Endometrial microvascular endothelial cells (primary cell): ENCODE results near the gene RIPOR2. TPM values are rescaled to one million over a fixed set of nuclear protein-coding genes. Genes with fewer than 3 reads are reported as not detected.

Experiments used
- in situ Hi-C: cut with HindIII; loops from 2 replicates; pipeline ENCODE4 v1.10.0; 2017; ENCODE audit warnings: low sequenced_read_pairs, low pct_unique_long_range_greater_than_20kb; ENCODE audit errors: inconsistent ontology term
- total RNA-seq: library from RNA; depleted of rRNA; stranded (reverse); fragments of >200 nt; gene quantifications from one replicate; pipeline ENCODE4 v1.2.3, GENCODE V29; 2015; ENCODE audit errors: inconsistent ontology term

Gene RIPOR2
- total RNA-seq, 1 donor from 2014 or later: not detected

GRCh38 chr6:24910331-24910960 is 25.3 kb downstream of the RIPOR2 start:
- in situ Hi-C loops: no loop called here

GRCh38 chr6:24909241-24910216 is 26.2 kb downstream of the RIPOR2 start:
- in situ Hi-C loops: no loop called here

GRCh38 chr6:24908650-24909035 is 27.1 kb downstream of the RIPOR2 start:
- in situ Hi-C loops: no loop called here

DNA sequence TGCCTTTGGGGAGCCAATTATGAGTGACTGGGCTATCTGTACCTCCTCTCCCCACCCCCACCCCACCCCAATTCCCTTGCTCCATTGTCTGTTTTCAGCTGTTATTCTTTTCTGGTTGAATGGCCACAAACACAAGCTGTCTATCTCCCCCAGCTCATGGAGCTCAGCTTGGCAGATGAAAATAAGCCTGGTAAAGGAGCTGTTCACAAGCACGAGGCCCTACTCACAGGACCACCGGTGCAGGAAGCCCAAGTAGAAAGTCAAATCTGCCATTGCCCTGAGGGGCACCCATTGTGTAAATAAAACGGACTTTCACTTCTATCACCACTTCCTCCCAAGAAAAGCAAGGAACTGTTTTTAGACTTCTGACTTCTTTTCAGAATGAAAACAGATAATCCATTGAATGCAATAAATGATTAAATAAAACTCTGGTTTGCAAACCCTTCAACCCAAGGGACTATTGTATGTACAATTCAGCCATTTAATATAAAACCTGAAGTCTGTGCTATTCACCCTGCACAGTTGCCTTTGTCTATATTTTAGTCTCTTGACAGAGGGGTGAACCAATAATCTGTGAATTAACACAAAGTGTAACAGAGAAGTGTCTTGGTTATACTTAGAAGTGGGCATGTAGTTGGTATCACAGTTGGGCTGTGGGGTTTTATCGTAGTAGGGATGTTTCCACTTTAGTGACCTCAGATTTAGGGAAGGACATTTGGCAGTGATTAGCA is 27.7 kb downstream of the RIPOR2 start:
- in situ Hi-C loops: no loop called here

DNA sequence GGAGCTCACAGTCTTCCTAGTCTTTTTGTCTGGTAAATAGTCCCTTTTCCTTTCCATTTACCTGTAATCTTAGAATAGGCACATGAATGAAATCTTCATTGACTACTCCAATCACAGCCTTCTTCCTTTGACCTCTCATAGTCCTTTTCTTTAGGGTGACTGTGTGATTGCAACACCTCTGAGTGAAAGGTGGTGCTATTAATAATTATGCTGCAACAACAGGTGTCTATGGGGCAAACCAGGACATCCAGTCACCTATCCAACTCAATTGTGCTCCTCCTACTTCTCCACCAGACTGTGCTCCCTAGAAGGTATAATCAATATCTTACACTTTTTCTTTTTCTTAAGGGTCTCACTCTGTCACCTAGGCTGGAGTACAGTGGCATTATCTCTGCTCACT is 29.4 kb downstream of the RIPOR2 start:
- in situ Hi-C loops: no loop called here

DNA sequence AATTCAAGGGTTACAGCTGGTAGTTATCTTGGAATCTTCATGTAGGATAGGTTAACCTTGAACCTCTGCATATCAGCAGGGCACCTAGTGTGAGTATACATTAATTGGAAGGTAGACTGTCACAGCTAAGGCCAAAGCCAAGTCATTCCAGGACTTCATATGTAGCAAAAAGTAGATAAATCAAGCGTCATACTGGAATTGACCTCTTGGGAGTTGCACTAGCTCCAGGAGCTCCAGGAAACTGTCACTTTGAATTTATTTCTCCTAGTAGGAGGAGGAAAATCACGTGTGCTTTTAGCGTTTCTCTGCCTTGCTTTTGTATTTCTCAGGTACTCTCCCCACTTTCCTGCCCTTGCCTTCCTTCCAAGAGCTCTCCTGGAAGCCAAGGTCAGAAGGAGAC is 30.3 kb downstream of the RIPOR2 start:
- in situ Hi-C loops: no loop called here

- in situ Hi-C loops: no loop called here
These were observed 32.1 kb downstream of the RIPOR2 start for GRCh38 chr6:24903681-24904080.

DNA sequence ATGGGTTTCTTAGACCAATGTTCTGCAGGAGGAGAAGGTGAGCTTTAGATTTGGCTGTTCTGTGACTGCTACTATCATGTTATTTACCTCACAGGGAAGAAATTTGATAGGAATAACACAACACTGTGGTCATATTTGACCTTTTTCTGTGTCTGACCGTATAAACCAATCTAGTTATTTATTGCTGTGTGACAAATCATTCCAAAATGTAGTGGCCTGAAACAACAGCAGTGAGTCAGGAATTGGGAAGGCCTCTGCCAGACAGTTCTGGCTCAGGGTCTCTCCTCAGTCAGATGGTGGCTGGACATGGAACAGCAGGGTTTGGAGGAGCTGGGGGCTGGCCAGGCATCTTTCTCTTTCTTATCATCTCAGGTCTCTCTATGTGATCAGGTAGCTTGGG is 33.0 kb downstream of the RIPOR2 start:
- in situ Hi-C loops: no loop called here

GRCh38 chr6:24901698-24902328 is 33.9 kb downstream of the RIPOR2 start:
- in situ Hi-C loops: no loop called here

- in situ Hi-C loops: no loop called here
These were observed 34.7 kb downstream of the RIPOR2 start for GRCh38 chr6:24900917-24901697.

DNA sequence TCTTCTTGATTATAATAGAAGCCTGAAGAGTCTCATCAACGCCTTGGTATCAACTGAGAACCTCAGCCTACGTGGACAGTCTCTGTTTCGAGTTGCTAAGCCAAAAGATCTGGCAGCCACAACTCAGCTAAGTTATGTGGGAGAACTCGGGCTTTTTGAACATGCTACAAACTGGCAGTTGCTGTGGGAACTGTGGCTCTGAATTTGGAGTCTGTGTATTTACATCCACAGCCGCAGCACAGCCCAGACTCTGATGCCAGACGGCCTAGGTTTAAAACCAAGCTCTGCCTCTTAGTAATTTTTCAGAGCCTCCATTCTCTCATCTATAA is 35.8 kb downstream of the RIPOR2 start:
- in situ Hi-C loops: no loop called here

GRCh38 chr6:24899136-24899996 is 36.4 kb downstream of the RIPOR2 start:
- in situ Hi-C loops: no loop called here

DNA sequence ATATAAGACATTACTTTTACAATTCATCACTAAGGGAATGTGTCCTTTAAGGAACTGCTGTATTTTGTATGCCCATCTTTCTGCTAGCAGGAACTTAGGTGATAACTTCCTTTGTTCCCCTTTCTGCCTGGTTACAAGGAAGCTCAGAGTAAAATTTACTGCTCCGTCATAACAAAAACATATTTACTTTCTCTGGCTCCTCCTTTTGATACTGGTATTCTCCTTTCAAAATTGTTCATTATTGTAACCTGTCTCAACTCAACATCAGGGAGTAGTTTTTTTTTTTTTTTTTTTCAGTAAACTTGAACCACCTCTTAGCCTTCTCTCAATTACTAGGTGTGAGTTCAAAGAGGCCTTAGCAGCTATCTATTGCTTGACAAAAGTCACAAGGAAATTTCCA is 37.1 kb downstream of the RIPOR2 start:
- in situ Hi-C loops: no loop called here

- in situ Hi-C loops: no loop called here
These were observed 38.6 kb downstream of the RIPOR2 start for GRCh38 chr6:24897186-24897585.

DNA sequence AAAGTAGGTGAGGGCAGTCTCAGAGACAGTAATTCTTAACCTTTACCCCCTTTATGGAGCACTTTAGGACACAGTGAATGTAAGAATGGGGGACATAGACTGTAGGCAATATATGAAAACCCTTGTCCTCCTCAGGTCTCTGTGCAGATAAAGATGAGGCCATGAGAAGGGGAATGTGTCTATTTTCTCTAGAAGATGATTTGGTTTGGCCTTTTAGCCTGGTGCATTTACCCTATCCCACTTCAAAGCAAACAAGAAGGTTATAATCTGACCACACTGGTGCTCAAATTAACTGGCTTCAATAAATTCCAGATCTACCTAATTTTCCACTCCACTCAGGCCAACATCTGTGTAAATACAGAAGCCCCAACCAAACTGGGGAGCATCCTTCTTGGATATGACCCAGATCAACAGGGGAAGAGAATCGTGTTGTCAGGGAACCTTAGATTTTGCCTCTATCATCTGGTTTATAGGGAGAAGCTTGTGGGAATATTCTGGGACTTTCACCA is 42.4 kb downstream of the RIPOR2 start:
- in situ Hi-C loops: no loop called here

GRCh38 chr6:24891004-24891403 is 44.8 kb downstream of the RIPOR2 start:
- in situ Hi-C loops: no loop called here

DNA sequence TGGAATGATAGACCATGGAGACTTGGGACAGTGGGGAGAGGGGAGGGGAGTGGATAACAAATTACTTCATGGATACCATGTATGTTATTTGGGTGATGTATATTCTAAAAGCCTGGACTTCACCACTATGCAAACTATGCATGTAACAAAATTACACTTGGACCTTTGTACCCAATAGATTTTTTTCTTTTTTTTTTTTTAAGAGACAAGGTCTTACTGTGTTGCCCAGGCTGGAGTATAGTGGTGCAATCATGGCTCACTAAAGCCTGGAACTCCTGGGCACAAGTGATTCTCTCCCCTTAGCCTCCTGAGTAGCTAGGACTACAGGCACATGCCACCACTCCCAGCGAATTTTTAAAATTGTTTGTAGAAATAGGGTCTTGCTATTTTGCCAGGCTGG is 45.3 kb downstream of the RIPOR2 start:
- in situ Hi-C loops: no loop called here
